Endodermal cell (in vitro differentiated cells): Measurements from ENCODE around the gene UVRAG. TPM values are rescaled to one million over a fixed set of nuclear protein-coding genes. Genes with fewer than 3 reads are reported as not detected.

Experiments used
- DNase-seq: peaks from one replicate; pipeline ENCODE4 v3.0.0-alpha.2; 2017
- H3K27ac ChIP-seq: 2 replicates; pipeline ENCODE4 v1.5.1; 2013; ENCODE audit warnings: mild to moderate bottlenecking, low read depth, low read length, moderate library complexity
- H3K27me3 ChIP-seq: 2 replicates; pipeline ENCODE4 v1.6.1; 2013; ENCODE audit warnings: mild to moderate bottlenecking, low read length, moderate library complexity; ENCODE audit not compliant: insufficient read depth, control insufficient read depth, poor library complexity, severe bottlenecking
- H3K36me3 ChIP-seq: 2 replicates; pipeline ENCODE4 v1.7.0; 2013; ENCODE audit warnings: mild to moderate bottlenecking, low read length, moderate library complexity; ENCODE audit not compliant: control insufficient read depth, insufficient read depth
- H3K4me1 ChIP-seq: one replicate; pipeline ENCODE4 v1.7.0; 2013; ENCODE audit warnings: low read length; ENCODE audit not compliant: control insufficient read depth, insufficient read depth
- H3K4me3 ChIP-seq: 2 replicates; pipeline ENCODE4 v1.5.1; 2013; ENCODE audit warnings: mild to moderate bottlenecking, low read length, moderate library complexity
- H3K9ac ChIP-seq: 2 replicates; pipeline ENCODE4 v1.6.1; 2013; ENCODE audit warnings: mild to moderate bottlenecking, low read length, moderate library complexity; ENCODE audit not compliant: poor library complexity, severe bottlenecking; ENCODE audit errors: extremely low read depth
- H3K9me3 ChIP-seq: 2 replicates; pipeline ENCODE4 v1.6.1; 2013; ENCODE audit warnings: mild to moderate bottlenecking, low read length, moderate library complexity; ENCODE audit not compliant: control insufficient read depth
- H3K27ac Mint-ChIP-seq: 2 replicates; pipeline ENCODE4 v1.8.0; 2020; ENCODE audit warnings: mixed read lengths
- H3K27me3 Mint-ChIP-seq: 2 replicates; pipeline ENCODE4 v1.8.0; 2021; ENCODE audit warnings: mild to moderate bottlenecking, mixed read lengths; ENCODE audit not compliant: insufficient read depth
- H3K36me3 Mint-ChIP-seq: 2 replicates; pipeline ENCODE4 v1.8.0; 2020; ENCODE audit warnings: low read depth, mixed read lengths
- H3K4me1 Mint-ChIP-seq: 2 replicates; pipeline ENCODE4 v1.8.0; 2020; ENCODE audit warnings: mixed read lengths
- H3K4me3 Mint-ChIP-seq: 2 replicates; pipeline ENCODE4 v1.8.0; 2020; ENCODE audit warnings: mild to moderate bottlenecking, moderate library complexity, mixed read lengths
- H3K9me3 Mint-ChIP-seq: 2 replicates; pipeline ENCODE4 v1.8.0; 2020; ENCODE audit warnings: mild to moderate bottlenecking, mixed read lengths
- CTCF ChIP-seq: fragments of 200-600 bp; sonication (generic); conservative IDR thresholded peaks from 2 replicates; pipeline ENCODE4 v1.5.0; 2021; ENCODE audit warnings: antibody characterized with exemption, mild to moderate bottlenecking
- whole genome bisulfite sequencing, 2 experiments: methylation state at CpG; one replicate each; pipeline versions ENCODE4 v1.1.5 to v1.1.7; 2013; ENCODE audit warnings: missing lambda C conversion rate in 2 of 2, mixed read lengths in 1 of 2; ENCODE audit not compliant: insufficient coverage in 1 of 2, insufficient read length in 1 of 2; 5-methylcytosine and 5-hydroxymethylcytosine counted together
- total RNA-seq, 2 donors: library from RNA; stranded (reverse); fragmentation: NEBNext Ultra II Directional in 1 of 2; extraction: Animal tissue kit (Norgen Biotek cat#: 25700) in 1 of 2; gene quantifications; 2 replicates in 1 of 2; 3 replicates in 1 of 2; pipeline ENCODE4 v1.2.1, GENCODE V29; 2021

UVRAG gene
- total RNA-seq, 2 donors from 2014 or later: 19.7 to 34.9 TPM

- H3K27ac Mint-ChIP-seq: no peak overlapping the region
- H3K4me3 ChIP-seq: no peak overlapping the region
- 60% methylated on average over 1 of the region's 1 CpG; no CpG with 5 or more reads in 1 of the 2 experiments for WGBS, 2 experiments
- no peaks in the 10 kb centered on the region for H3K36me3 Mint-ChIP-seq
- H3K27ac ChIP-seq: no peak overlapping the region
- no peak overlapping the region for H3K9ac ChIP-seq
- H3K27me3 ChIP-seq: peaks cover 24% of the 10 kb centered on the region
- H3K4me3 Mint-ChIP-seq: no peak overlapping the region
- peaks cover 8% of the 10 kb centered on the region for H3K9me3 Mint-ChIP-seq
- TF ChIP-seq CTCF: no peak
- no peak for DNase-seq
- H3K36me3 ChIP-seq: no peaks in the 10 kb centered on the region
- peaks cover 75% of the 10 kb centered on the region for H3K27me3 Mint-ChIP-seq
- no peaks in the 10 kb centered on the region for H3K9me3 ChIP-seq
- H3K4me1 ChIP-seq: no peaks in the 10 kb centered on the region
- peaks cover 22% of the 10 kb centered on the region for H3K4me1 Mint-ChIP-seq
Observed at GRCh38 chr11:75767793-75768111, 47.3 kb upstream of the UVRAG start.

GRCh38 chr11:75768112-75768908, 46.7 kb upstream of the UVRAG start, which contains the start of gene DGAT2:
Gene DGAT2, plus strand, starts transcription at chr11:75768778. Its CDS starts 214 bp downstream, at chr11:75768992.
- peak within 1 kb of the TSS; percentile 62 for H3K27ac ChIP-seq
- H3K27ac Mint-ChIP-seq: peak within 1 kb of the TSS; percentile 49
- 0 to 6% methylated on average over 26 to 66 of the region's 66 CpGs for WGBS, 2 experiments
- H3K36me3 Mint-ChIP-seq: no peaks in the 10 kb centered on the region
- H3K27me3 Mint-ChIP-seq: peaks cover 75% of the 10 kb centered on the region
- H3K4me1 Mint-ChIP-seq: peaks cover 19% of the 10 kb centered on the region
- H3K9me3 ChIP-seq: no peaks in the 10 kb centered on the region
- peaks cover 24% of the 10 kb centered on the region for H3K27me3 ChIP-seq
- H3K36me3 ChIP-seq: no peaks in the 10 kb centered on the region
- peak within 1 kb of the TSS; percentile 87 for H3K9ac ChIP-seq
- peak; percentile 91 for DNase-seq
- H3K4me3 ChIP-seq: peak within 1 kb of the TSS; percentile 75
- H3K4me1 ChIP-seq: no peaks in the 10 kb centered on the region
- peak; percentile 50 for TF ChIP-seq CTCF
- peaks cover 8% of the 10 kb centered on the region for H3K9me3 Mint-ChIP-seq
- H3K4me3 Mint-ChIP-seq: peak within 1 kb of the TSS; percentile 43

- Histone ChIP-seq H3K27ac (no peak overlapping the region), H3K4me1 (no peaks in the 10 kb centered on the region), H3K9me3 (no peaks in the 10 kb centered on the region), H3K27me3 (peaks cover 24% of the 10 kb centered on the region), H3K9ac (no peak overlapping the region), H3K36me3 (no peaks in the 10 kb centered on the region), H3K4me3 (peak overlapping the region; percentile 75)
- Mint-ChIP-seq H3K4me3 (peak overlapping the region; percentile 43), H3K4me1 (peaks cover 19% of the 10 kb centered on the region), H3K27ac (no peak overlapping the region), H3K9me3 (peaks cover 8% of the 10 kb centered on the region), H3K36me3 (no peaks in the 10 kb centered on the region), H3K27me3 (peaks cover 81% of the 10 kb centered on the region)
- TF ChIP-seq CTCF: peak; percentile 1
- DNase-seq: peak; percentile 81
- 10 to 16% methylated on average over 12 to 46 of the region's 46 CpGs for WGBS, 2 experiments
Observed at GRCh38 chr11:75768909-75769771, 45.9 kb upstream of the UVRAG start.
